ENCODE data around the gene C6orf15.
"Not testable (repeated sequence)": the region's sequence is repeated elsewhere in the genome, so short reads cannot be mapped to it uniquely, and the experiment has no call there.

The C6orf15 gene

DNA sequence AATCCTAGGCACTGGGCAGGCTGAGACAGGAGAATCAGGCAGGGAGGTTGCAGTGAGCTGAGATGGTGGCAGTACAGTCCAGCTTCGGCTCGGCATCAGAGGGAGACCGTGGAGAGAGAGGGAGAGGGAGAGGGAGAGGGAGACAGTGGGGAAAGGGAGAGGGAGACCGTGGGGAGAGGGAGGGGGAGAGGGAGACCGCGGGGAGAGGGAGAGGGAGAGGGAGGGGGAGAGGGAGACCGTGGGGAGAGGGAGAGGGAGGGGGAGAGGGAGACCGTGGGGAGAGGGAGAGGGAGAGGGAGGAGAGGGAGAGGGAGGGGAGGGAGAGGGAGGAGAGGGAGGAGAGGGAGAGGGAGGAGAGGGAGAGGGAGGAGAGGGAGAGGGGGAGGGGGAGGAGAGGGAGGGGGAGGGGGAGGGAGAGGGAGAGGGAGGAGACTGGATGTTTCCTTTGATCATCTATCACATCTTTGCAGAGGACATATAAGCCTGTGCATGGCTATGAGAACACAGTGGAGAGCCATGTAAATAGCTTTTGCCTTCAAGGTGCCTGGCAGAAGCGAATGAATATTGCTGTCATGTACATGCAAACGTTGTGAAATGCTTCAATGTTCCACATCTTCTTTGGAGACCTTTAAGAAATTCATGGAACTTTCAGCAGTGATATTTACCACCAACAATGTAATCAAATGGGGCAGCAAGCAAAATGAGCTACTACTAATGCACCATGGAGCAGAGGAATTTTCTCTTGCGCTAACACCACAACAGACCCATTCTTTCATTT, 44.3 kb downstream of the C6orf15 start:
- DNase-seq (ENCODE audit: low read depth in 2 of 2) = not testable (repeated sequence)

GRCh38 chr6:31067028-31067427, 45.3 kb downstream of the C6orf15 start:
- DNase-seq (ENCODE audit: low read depth in 2 of 2) = not testable (repeated sequence)

- no peak for DNase-seq (ENCODE audit: low read depth in 2 of 2)
These were observed 46.8 kb downstream of the C6orf15 start for GRCh38 chr6:31065556-31065955.

DNA sequence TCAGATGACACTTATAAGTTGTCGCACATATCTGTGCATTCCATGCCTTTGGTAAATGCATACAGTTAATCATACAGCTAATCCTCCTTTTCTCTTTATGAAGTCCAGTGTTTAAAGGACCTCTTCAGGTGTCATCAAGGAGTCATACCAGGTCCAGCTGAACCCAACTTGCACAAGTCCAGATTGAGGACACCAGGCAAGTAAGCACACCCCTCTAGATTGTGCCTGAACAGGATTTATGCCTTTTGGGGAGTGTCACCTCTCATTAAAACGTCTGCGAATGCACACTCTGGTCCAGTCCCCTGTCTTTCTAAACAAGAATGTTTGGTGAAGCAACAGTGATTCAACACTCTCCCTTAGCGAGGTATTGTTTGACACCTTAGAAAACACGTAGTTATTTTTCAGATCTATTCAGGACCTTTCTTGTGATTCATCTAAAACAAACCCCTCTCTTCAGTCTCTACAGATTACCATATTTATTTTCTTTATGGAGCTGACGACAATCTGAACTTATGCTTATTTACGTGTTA, 48.4 kb downstream of the C6orf15 start:
- DNase-seq (ENCODE audit: low read depth in 2 of 2) = no peak

Measured in stimulated activated CD8-positive, alpha-beta memory T cell treated with anti-CD3 and anti-CD28 coated beads, Interleukin-15, amount 100 ng/mL, for 48 hours (primary cell).